T-helper 1 cell (primary cell): ENCODE data around the gene HHATL.

ENCODE experiments used
- DNase-seq, 5 donors: peaks; one replicate each; pipeline ENCODE4 v3.0.0-alpha.2; 2012 to 2020

HHATL gene

DNA sequence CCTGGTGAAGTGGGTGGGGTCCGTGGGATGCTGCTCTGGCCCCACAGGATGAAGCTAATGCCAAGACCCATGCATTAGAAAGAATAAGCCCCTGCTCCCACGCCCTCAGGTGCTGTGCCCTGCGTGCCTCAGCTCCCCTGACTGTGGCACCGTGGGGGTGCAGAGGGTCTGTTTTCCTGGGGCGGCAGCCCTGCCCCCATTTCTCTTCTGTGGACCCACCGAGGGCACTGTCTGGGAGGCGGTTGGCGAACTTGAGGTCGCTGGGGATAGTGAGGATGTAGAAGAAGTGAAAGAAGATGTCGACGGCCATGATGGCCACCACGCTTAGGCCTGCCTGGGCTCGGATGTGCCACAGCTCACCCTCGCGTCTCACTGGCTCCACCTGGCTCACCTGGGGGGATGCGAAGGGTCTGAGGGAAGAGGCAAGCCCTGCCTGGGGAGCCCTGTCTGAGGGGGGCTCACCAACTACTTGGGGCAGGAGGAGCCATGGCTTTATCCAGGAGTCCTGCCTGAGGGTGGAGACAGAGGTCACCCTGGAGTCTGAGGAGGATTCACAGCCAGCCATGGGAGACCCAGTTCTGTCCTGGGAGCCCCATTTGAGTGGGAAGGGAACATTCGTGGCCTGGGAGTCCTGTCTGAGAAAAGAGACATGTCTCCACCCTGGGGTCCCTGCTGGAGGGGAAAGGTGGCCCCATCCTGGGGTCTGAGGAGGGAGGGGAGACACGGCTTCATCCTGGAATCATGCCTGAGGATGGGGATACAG lies 5.1 kb downstream of the HHATL start:
- DNase-seq: no peak

DNA sequence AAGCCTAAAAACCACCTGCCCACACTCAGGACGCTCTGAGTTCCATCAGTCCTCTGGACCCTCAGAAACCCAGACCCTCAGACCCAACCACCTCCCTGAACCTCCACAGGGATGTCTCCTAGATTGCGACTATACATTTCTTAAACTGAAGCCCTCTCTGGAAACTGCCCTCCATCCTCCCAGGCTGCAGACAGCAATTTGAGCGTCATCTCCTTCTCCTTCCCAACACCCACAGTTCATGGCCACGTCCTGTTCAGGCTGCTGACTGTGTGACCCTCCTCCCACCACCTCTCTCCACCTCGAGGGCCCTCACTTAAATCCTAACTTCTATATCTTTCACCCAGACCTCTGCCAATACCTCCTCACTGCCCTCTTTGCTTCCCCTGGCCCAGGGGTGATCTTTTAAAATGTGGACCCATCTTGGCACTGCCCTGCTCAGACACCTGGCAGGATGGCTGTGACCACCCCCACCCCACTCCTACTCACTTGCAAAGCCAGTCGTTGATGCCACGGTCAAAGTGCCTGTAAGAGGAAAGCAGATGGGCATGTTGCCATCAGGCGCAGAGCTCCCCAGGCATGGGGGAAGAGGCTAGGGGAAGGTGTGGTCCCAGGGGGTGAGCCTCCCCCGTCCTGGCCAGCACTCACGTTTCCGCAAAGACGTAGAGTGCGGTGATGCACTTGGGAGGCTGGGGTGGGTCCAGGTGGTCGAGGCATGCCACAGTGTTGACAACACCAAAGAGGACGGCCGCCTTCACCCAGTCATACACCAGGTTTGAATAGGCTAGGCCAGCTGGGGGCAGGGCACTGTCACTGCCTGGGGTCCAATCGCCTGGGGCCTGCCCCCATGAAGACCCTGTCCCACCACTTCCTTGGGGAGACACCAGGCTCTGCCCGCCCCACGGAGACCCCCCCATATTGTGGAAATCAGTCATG lies 6.0 kb downstream of the HHATL start:
- DNase-seq: no peak

DNA sequence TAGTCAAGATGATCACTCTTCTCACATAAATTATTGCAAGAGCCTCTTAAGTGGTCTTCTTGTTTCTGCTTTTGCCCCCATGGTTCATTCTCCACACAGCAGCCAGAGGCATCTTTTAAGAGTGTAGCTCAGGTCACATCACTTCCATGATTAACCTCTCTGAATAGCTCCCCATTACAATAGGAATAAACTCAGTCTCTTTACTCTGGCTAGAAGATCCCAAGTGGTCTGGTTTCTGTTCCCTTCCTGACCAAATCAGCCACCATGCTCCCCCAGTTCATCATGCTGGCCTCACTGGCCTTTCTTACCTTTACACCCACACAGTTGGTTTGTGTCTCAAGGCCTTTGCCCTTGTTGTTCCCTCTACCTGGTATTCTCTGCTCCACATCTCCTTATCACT lies 8.2 kb downstream of the HHATL start:
- no peak for DNase-seq

DNA sequence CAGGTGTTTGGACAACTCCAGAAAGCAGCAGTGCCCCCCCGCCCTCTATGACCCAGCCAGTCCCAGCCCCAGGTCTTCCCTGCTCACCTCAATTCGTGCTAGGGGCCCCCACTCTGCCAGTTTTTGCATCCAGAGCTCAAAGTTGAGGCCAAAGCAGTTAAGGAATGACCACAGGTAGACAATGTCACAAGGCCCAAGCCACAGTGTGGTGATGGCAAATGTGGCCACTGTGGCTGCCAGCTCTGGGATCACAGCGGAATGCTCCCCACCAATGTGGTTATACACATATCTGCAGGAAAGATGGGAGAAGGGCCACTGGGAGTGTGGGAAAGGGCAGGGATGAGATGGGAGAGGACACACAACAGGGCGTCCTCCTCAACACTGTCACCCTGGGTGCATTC lies 9.1 kb downstream of the HHATL start:
- no peak for DNase-seq

DNA sequence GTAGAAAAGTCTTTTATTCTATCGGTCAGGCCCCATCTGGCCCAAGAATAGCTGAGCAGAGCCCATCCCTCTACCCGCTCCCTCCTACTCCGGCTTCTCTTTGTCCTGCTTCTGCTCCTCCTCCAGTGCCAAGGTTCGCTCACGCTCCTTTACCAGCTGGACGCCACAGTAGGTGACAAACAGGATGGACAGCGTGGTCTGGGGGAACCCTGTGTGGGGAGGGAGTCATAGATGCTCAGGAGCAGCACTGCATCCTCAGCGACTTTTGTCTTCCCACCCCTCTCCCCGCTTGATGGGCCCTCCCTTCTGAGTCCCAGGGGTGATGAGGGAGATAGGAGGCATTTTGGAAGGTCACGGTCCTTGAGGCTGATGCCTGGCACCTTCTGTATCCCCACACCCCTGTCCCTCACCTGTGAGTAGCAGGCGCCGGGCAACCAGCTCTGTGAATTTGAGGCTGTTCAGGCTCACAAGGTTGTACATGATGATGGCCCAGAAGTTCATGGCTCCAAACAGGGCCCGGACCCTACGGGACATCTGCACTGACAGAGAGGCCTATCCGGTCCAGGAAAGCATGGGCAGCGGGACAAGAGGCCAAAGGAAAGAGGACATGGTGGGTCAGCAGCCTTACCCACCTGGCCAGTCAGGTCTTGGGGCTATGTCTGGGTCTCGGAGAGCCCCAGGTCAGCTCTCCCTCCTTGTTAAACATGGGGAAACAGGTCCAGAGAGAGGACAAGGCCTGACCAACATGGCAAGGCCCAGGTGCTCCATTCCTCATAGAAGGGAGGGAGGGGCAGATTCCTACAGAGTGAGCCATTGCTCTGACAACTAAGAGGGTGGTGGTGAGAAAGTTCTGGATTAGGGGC lies 9.7 kb downstream of the HHATL start:
- no peak for DNase-seq

DNA sequence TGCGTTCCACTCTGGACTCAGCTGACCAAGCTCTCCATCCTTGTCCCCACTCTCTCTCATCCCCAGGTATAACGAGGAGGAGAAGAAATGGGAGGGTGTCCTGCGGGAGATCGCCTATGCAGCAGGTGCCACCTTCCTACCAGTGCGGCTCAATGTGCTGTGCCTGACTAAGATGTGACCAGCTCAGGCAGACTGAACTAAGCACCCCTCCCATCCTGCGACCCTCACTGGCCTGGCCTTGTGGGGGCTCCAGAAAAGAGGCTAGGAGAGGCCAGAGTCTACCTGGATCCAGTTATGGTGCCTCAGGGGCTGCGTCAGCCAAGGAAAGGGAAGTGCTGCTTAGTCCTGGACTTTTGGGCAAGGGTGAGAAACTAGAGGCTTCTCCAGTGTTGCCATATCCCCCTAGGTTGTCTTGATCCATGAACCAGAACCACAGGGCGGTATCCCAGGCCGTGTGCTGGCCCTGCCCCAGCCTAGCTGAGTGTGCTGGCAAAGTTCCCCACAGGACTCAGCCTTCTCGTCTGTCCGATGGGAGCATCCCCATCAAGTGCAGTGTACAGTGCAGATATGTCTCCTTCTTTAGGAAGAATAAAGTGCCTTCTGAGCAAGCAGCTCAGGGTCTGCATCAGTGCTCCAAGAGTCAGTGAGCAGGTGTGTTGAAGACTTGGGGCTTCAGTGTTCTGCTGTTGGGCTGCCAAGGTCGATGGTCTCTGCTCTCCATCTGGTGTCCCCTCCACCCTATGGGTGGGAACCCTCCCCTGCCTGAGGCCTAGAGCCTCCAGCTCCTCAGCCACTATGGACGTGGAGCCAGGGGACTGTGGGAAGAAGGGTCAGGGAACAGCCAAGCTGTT lies 10.6 kb downstream of the HHATL start:
- DNase-seq: no peak

DNA sequence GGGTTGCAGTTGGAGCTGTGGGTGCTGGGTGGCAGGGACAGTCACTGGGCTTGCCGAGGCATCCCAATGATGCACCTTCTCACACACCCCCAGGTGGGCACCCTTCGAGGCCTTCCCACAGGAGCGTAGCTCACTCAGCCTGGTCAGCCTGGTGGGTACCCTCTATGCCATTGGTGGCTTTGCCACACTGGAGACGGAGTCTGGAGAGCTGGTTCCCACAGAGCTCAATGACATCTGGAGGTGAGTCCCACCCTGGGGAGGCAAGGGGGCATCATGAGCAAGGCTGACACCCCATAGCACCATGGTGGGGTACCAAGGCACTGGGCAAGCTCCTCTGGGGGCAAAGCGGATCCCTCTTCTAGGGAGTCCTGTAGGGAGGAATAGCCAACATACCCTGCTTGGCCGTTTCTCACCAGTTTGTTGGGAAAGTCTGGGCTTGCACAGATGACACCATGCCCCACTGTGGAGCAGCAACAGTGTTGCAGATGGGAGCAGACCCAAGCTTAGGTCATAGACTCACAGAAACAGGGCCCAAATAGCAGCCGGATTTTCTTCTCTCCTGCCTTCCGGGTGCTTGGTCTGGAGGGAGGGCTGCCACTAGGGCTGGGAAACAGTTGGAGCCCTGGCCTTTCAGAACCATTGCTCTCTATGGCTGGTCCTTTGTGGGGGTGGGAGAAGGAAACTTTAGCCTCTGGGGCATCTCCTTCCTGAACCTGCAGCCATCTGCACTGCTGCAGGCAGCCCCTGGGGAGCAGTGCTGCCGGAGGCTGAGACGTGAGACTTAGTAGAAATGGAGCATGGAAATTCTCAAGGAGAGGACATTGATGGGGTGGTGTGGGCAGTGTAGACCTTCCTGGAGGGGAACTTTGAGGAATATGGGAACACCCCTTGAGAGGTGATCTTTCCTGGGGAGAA lies 11.6 kb downstream of the HHATL start:
- no peak for DNase-seq

DNA sequence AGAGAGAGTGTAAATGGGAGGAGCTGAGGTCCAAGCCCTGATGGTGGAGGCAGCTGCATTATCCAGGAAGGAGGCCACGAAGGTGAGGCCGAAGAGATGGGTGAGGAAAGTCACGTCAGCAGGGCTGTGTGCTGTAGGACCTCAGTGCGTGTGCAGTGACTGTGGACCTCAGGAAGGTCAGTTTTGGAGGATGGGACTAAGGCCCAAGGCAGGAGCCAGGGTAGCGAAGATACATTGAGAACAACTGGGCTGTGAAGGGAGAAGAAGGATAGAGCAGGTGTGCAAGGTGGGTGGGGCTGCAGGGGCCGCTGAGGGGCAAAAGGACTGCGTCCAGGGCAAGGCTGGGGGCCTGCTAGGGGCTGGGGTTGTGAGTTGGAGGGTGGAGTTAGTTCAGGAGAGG lies 12.4 kb downstream of the HHATL start:
- peak in 1 of 5 donors; percentile 6 for DNase-seq

DNA sequence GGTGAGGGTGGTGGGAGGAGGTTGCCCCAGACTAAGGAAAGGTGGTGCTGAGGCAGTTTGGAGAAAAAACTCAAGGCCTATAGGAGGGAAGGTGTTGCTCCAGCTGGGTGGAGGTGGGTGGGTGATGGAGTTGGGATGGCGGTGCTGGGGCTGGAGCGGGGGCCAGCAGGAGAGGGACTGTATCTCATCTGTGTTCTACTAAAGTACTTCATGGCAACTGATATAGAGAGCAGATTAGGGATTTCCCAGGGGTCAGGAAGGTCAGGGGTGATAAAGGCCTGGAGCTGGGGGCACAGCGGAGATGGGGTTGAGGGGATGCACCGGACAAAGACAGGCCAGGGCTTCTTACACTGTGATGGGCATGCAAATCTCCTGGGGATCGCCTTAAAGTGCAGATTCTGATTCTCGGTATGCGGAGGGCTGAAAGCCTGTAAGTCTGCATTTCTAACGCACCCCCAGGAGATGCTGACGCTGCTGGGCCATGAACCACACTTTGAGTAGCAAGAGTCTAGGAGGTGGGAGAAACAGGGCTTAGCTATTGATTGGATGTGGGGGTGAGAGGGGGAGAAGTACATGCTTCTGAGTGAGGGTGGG lies 13.1 kb downstream of the HHATL start:
- no peak for DNase-seq

DNA sequence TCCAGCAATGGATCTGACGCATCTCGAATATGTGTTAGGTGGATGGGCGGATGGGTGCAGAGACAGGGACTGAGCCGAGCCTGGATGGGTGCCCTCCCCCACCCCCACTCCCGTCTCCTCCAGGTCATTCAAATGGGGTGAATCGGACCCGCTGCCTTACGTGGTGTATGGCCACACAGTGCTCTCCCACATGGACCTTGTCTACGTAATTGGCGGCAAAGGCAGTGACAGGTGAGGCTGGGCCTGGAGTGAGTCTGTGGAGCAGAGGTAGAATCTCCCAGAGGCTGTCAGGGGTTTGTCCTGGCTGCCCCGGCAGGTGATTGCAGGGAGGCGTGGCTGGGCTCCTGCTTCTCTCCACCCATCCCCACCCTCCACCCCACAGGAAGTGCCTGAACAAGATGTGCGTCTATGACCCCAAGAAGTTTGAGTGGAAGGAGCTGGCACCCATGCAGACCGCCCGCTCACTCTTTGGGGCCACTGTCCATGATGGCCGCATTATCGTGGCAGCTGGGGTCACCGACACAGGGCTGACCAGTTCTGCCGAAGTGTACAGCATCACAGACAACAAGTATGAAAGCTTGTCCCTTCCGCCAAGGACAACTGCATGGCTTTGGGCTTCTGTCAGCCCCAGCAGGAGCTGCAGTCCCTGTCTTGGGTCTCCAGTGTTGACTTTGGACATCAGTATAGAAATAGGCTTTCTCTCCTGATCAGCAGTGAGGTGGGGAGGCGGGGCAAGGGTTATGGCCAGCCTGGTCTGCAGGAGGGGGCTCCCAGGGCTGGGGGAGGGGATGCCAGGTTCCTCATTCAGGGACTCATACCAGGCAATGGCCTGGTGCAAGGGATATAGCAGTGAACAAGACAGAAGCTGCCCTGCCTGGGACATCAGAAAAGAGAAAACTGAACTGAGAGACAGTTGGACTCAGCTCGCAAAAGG lies 13.8 kb downstream of the HHATL start:
- peak in 1 of 5 donors; percentile 3 for DNase-seq

DNA sequence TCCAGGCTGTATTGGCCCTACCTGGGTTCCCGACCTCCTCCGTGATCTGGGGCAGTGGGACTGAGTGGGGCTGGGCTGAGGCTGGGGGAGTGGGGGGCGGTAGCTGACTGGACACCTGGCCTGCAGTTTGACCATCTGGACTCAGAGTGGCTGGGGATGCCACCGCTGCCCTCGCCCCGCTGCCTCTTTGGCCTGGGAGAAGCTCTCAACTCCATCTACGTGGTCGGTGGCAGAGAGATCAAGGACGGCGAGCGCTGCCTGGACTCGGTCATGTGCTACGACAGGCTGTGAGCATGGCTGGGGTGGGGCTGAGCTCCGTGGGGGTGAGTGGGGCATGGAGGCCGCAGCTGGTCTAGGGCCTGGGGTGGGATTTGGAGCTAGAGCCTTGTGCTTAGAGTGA lies 14.6 kb downstream of the HHATL start:
- DNase-seq: peak in 1 of 5 donors; percentile 9

DNA sequence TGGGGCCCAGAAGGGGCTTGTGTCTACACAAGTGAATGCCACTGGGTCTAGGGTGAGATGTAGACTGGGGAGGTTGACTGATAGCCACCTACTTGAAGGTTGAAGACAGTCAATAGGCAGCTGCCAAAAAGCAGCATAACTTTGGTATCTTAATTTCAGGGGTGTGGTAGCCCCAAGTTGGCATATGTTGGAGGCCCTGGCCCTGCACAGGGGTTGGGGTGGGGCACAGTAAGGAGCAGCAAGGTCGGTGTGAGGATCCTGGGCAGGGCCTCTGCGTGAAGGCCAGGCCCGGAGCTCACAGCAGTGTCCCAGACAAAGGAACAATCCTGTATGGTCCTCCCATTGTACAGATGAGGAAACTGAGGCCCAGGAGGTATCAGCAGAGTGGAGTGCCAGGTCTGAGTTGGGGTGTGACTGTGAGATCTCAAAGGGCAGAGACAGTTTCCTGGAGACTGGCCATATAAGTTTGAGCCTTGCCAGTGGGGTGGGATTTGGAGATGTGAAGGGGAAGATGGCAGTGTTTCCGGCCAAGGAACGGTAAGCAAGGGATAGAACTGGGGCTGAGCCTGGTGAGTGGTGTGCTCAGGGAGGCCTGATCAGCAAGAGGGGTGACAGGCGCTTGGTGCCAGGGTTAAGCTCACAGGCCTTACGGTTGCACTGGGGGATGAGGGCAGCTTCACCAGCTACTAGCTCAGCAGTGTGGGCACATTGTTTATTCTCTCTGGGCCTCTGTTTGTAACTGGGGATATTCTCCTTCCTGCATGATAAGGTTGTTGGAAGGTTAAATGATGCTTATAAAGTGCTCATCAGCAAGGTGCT lies 15.6 kb downstream of the HHATL start:
- peak in 1 of 5 donors; percentile 3 for DNase-seq

DNA sequence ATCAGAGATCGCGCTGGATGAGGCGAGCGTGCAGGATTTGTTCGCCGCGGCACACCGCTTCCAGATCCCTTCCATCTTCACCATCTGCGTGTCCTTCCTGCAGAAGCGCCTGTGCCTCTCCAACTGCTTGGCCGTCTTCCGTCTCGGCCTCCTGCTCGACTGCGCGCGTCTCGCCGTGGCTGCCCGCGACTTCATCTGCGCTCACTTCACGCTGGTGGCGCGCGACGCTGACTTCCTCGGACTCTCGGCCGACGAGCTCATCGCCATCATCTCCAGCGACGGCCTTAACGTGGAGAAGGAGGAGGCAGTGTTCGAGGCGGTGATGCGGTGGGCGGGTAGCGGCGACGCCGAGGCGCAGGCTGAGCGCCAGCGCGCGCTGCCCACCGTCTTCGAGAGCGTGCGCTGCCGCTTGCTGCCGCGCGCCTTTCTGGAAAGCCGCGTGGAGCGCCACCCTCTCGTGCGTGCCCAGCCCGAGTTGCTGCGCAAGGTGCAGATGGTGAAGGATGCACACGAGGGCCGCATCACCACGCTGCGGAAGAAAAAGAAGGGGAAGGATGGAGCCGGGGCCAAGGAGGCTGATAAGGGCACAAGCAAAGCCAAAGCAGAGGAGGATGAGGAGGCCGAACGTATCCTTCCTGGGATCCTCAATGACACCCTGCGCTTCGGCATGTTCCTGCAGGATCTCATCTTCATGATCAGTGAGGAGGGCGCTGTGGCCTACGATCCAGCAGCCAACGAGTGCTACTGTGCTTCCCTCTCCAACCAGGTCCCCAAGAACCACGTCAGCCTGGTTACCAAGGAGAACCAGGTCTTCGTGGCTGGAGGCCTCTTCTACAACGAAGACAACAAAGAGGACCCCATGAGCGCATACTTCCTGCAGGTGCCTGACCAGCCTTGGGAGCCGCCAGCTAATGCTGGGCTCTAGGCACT lies 16.4 kb downstream of the HHATL start:
- DNase-seq: peak in 1 of 5 donors; percentile 4

DNA sequence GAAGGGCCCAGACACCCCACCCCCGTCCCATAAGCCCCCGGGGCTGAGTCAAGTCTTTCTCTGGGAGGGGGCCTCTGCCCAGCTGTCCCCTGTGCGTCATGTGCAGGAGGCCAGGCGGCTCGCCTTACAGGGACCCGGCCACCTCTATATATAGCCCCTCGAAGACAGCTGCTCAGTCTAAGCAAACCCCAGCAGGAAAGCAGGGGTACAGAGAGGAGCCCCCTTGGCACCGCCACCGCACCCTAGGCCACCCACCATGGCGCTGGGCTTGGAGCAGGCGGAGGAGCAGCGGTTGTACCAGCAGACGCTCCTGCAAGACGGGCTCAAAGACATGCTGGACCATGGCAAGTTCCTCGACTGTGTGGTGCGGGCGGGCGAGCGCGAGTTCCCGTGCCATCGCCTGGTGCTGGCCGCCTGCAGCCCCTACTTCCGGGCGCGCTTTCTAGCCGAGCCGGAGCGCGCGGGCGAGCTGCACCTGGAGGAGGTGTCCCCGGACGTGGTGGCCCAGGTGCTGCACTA lies 17.2 kb downstream of the HHATL start, which contains the start of gene KLHL40:
TSS of gene KLHL40 (plus strand) at position 175 of the 519 bp plus-strand sequence. CDS start at position 257, 82 bp downstream.
- no peak for DNase-seq

DNA sequence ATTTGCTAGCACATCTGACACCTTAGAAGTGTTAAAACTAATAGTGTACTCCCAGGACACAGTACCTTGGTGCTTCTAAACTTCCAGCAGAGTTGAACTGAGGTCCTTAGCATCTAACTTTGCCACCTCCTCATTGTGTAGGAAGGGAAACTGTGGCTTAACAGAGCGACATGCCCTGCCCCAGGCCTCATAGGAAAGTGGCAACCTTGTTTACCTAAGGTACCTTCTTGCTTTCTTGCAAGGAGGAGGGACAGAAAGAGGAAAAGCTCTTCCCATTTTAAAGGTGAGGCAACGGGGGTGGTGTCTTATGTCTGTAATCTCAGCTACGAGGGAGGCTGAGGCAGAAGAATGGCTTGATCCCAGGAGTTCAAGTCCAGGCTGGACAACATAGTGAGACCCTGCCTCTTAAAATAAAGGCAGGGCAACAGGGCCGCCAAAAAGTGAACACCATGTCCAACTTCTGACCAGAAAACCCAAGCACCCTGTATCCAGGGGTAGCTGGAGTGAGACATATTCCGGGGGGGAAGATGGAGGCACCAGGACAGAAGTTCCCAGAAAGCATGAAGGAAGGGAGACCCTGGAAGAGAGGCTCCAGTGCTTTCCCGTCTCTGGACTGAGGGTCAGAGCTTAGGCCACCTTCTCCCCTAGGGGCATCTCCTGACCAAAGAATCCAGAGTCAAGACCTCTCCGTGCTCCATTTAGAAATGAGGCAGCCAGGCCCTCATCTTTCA lies 17.8 kb downstream of the HHATL start:
- peak in 1 of 5 donors; percentile 1 for DNase-seq
